Activated T-helper 2 cell treated with anti-CD3 and anti-CD28 coated beads, Interferon-gamma antibody, Interleukin-2, Interleukin-4, amounts not matched to agents 10 μg/mL and 5 μg/mL and 100 μg/mL, durations not matched to agents 14 hours and 24 hours and 36 hours (primary cell): ENCODE data around the gene CYP4F11. TPM values are rescaled to one million over a fixed set of nuclear protein-coding genes. Genes with fewer than 3 reads are reported as not detected.

ENCODE experiments used
- total RNA-seq: library from RNA; stranded (reverse); gene quantifications from 2 replicates; pipeline ENCODE4 v1.2.3, GENCODE V29; 2022

Gene CYP4F11
- total RNA-seq, 1 donor from 2014 or later: not detected

Other genes with a start within 250 kb of the CYP4F11 start
- gene OR10H2, start 206.5 kb downstream of the CYP4F11 start, total RNA-seq: not detected in 2 replicates
- gene OR10H3, start 196.5 kb downstream of the CYP4F11 start, total RNA-seq: not detected in 2 replicates
- gene OR10H5, start 146.9 kb downstream of the CYP4F11 start, total RNA-seq: not detected in 2 replicates
- gene OR10H1, start 118.9 kb downstream of the CYP4F11 start, total RNA-seq: 0.05 TPM in 1 of 2 replicates, not detected in the other
- not detected in 2 replicates for gene CYP4F2, start 36.5 kb downstream of the CYP4F11 start, total RNA-seq
- gene OR10H4, start 14.5 kb upstream of the CYP4F11 start, total RNA-seq: not detected in 2 replicates
- gene TPM4, start 142.0 kb upstream of the CYP4F11 start, total RNA-seq: 507 and 520 TPM in 2 replicates
- gene RAB8A, start 177.4 kb upstream of the CYP4F11 start, total RNA-seq: 256 and 261 TPM in 2 replicates
- gene HSH2D, start 209.2 kb upstream of the CYP4F11 start, total RNA-seq: 42.3 and 43.5 TPM in 2 replicates
- gene CIB3, start 239.0 kb upstream of the CYP4F11 start, total RNA-seq: not detected in 2 replicates